GM23248 (cell line): ENCODE measurements around the gene ASH1L.

Experiments used
- EZH2 ChIP-seq: fragments of 200-600 bp; sonication (generic); IDR thresholded peaks from 2 replicates; pipeline ENCODE4 v1.6.1; 2018; ENCODE audit warnings: antibody characterized with exemption, mild to moderate bottlenecking; ENCODE audit not compliant: insufficient read depth, poor library complexity, severe bottlenecking
- EZH2phosphoT487 ChIP-seq: fragments of 200-600 bp; sonication (generic); IDR thresholded peaks from 2 replicates; pipeline ENCODE4 v1.6.1; 2018; ENCODE audit warnings: antibody characterized with exemption, moderate library complexity, mild to moderate bottlenecking, low read depth; ENCODE audit not compliant: insufficient read depth

DNA sequence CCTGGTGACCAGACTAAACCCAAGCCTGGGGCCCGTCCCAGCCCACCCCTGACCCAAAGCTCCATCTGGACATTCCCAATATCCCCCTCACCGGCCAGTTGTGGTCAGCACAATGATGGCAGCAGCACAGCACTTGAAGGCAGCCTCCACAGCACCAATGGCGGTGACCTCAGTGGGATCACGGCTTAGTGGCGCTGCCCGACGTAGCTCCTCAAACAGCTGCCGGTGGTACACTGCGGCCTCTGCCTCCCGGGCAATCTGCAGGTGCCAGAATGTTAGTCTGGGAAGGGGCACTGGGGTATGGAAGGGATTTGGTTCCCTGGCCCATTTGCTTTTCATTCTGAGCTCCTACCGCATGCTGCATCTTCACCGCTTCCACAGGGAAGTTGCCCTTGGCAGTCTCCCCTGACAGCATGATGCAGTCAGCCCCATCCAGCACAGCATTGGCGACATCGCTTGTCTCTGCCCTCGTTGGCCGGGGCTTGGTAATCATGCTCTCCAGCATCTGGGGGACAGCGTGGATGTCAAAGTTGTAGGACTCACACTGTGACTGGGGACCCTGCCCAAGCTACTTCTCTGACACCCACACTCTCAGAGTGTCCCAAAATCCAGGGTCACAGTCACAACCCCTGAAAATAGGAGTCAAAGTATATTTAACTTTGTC lies 269.4 kb downstream of the ASH1L start:
- TF ChIP-seq EZH2 = no peak
- TF ChIP-seq EZH2phosphoT487 = no peak
